GM12891 (cell line): Measurements from ENCODE around the gene B3GALNT2.

Source experiments
- DNase-seq: peaks from one replicate; pipeline ENCODE4 v3.0.0; 2011; ENCODE audit warnings: low spot score; ENCODE audit not compliant: insufficient read length
- FAIRE-seq: peaks from 2 replicates; lab custom pipeline; 2011; peaks lifted over from hg19 to GRCh38; lab: Jason Lieb, UNC
- PAX5 ChIP-seq: IDR thresholded peaks from 2 replicates; pipeline ENCODE4 v1.6.1; 2011; ENCODE audit warnings: low read length, moderate library complexity, mild to moderate bottlenecking; ENCODE audit not compliant: insufficient read depth, severe bottlenecking
- POLR2A ChIP-seq: IDR thresholded peaks from 2 replicates; pipeline ENCODE4 v1.6.1; 2011; ENCODE audit warnings: low read depth, low read length, control low read depth
- POLR2AphosphoS5 ChIP-seq: IDR thresholded peaks from 2 replicates; pipeline ENCODE4 v1.6.1; 2011; ENCODE audit warnings: low read depth, low read length, control low read depth
- POU2F2 ChIP-seq: IDR thresholded peaks from 2 replicates; pipeline ENCODE4 v1.6.1; 2011; ENCODE audit warnings: low read depth, mild to moderate bottlenecking, control low read depth, low read length, moderate library complexity
- SPI1 ChIP-seq: IDR thresholded peaks from 2 replicates; pipeline ENCODE4 v1.6.1; 2011; ENCODE audit warnings: low read depth, low read length, control low read depth
- TAF1 ChIP-seq: IDR thresholded peaks from 2 replicates; pipeline ENCODE4 v1.6.1; 2011; ENCODE audit warnings: low read depth, low read length, control low read depth

The B3GALNT2 gene

GRCh38 chr1:235417086-235417697, 87.1 kb downstream of the B3GALNT2 start:
- DNase-seq, result peak; percentile 35
- peak; percentile 76 for FAIRE-seq
- no peak for TF ChIP-seq TAF1
- no peak for TF ChIP-seq POLR2AphosphoS5
- TF ChIP-seq PAX5, result no peak
- TF ChIP-seq POLR2A, result no peak
- TF ChIP-seq SPI1, result no peak
- no peak for TF ChIP-seq POU2F2

- DNase-seq (no peak), FAIRE-seq (no peak)
- TF ChIP-seq PAX5 (no peak), SPI1 (no peak), POU2F2 (no peak), POLR2AphosphoS5 (no peak), POLR2A (no peak)
These were observed 87.6 kb downstream of the B3GALNT2 start for GRCh38 chr1:235416662-235417049.

GRCh38 chr1:235415008-235415904, 89.0 kb downstream of the B3GALNT2 start:
- TF ChIP-seq PAX5 (no peak), POLR2AphosphoS5 (no peak)
- FAIRE-seq (peak; percentile 28), DNase-seq (peak; percentile 42)

GRCh38 chr1:235411489-235412486, 92.5 kb downstream of the B3GALNT2 start:
- TF ChIP-seq POLR2AphosphoS5 (no peak), SPI1 (no peak)
- no peak for FAIRE-seq
- DNase-seq, result no peak

GRCh38 chr1:235410467-235410866, 93.8 kb downstream of the B3GALNT2 start:
- no peak for TF ChIP-seq TAF1
- TF ChIP-seq POLR2AphosphoS5, result no peak
- no peak for TF ChIP-seq POU2F2
- TF ChIP-seq PAX5, result no peak
- TF ChIP-seq POLR2A, result no peak
- TF ChIP-seq SPI1, result no peak
- FAIRE-seq (no peak), DNase-seq (no peak)

- FAIRE-seq (no peak), DNase-seq (no peak)
- TF ChIP-seq POLR2A, result no peak
- no peak for TF ChIP-seq SPI1
- no peak for TF ChIP-seq TAF1
- TF ChIP-seq PAX5, result no peak
- TF ChIP-seq POLR2AphosphoS5, result no peak
- no peak for TF ChIP-seq POU2F2
These were observed 95.0 kb downstream of the B3GALNT2 start for GRCh38 chr1:235409042-235409820.

- TF ChIP-seq TAF1, result no peak
- TF ChIP-seq POLR2AphosphoS5, result no peak
- TF ChIP-seq POU2F2, result no peak
- no peak for TF ChIP-seq SPI1
- TF ChIP-seq PAX5, result no peak
- TF ChIP-seq POLR2A, result no peak
- FAIRE-seq, result no peak
- DNase-seq, result no peak
These were observed 95.7 kb downstream of the B3GALNT2 start for GRCh38 chr1:235408503-235408960.

GRCh38 chr1:235407419-235407818, 96.8 kb downstream of the B3GALNT2 start:
- TF ChIP-seq POU2F2 (no peak), TAF1 (no peak), POLR2A (no peak), SPI1 (no peak), PAX5 (no peak), POLR2AphosphoS5 (no peak)
- DNase-seq (no peak), FAIRE-seq (no peak)

GRCh38 chr1:235404190-235404589, 100.1 kb downstream of the B3GALNT2 start:
- DNase-seq (no peak), FAIRE-seq (no peak)
- TF ChIP-seq PAX5 (no peak), POLR2A (no peak), TAF1 (no peak), POU2F2 (no peak)
